HG02970 (cell line): ENCODE measurements around the gene AP2S1.
"Not testable (repeated sequence)": the region's sequence is repeated elsewhere in the genome, so short reads cannot be mapped to it uniquely, and the experiment has no call there.

Experiments
- ATAC-seq: cut with Tn5 transposase; IDR thresholded peaks from one replicate; pipeline ENCODE4 v1.9.1; 2021; ENCODE audit warnings: mild to moderate bottlenecking, moderate library complexity, moderate number of reproducible peaks; ENCODE audit not compliant: unreplicated experiment, low FRiP score

AP2S1 gene

GRCh38 chr19:46812977-46813838, 37.4 kb downstream of the AP2S1 start:
- no peak for ATAC-seq

- no peak for ATAC-seq
Measured at GRCh38 chr19:46809534-46810272, 40.9 kb downstream of the AP2S1 start.

GRCh38 chr19:46806656-46807055, 44.0 kb downstream of the AP2S1 start:
- ATAC-seq, result no peak

GRCh38 chr19:46804432-46804831, 46.2 kb downstream of the AP2S1 start:
- not testable (repeated sequence) for ATAC-seq

- ATAC-seq, result no peak
Measured at GRCh38 chr19:46803555-46803954, 47.1 kb downstream of the AP2S1 start.

- ATAC-seq, result no peak
Measured at GRCh38 chr19:46802152-46802551, 48.5 kb downstream of the AP2S1 start.

- no peak for ATAC-seq
Measured at GRCh38 chr19:46798713-46799112, 51.9 kb downstream of the AP2S1 start.

GRCh38 chr19:46797881-46798280, 52.8 kb downstream of the AP2S1 start:
- ATAC-seq, result no peak

- ATAC-seq, result no peak
Measured at GRCh38 chr19:46791944-46792343, 58.7 kb downstream of the AP2S1 start.

- ATAC-seq, result no peak
Measured at GRCh38 chr19:46789371-46789770, 61.3 kb downstream of the AP2S1 start.

GRCh38 chr19:46788968-46789338, 61.7 kb downstream of the AP2S1 start:
- no peak for ATAC-seq

- ATAC-seq, result peak; percentile 60
Measured at GRCh38 chr19:46788262-46788967, 62.2 kb downstream of the AP2S1 start, which contains the start of gene SLC1A5. SLC1A5 (minus strand) TSS chr19:46788594; CDS start chr19:46787965, 629 bp downstream.
